NCI-H345 treated with DMSO at 0.1 percent for 48 hours (cell line): ENCODE results near the gene STK39.

Experiments
- DNase-seq: peaks from one replicate; lab custom pipeline; 2025; ENCODE audit not compliant: unreplicated experiment; lab: John Stamatoyannopoulos, UW

STK39 gene

GRCh38 chr2:168210895-168211570 is 36.4 kb downstream of the STK39 start:
- DNase-seq: no peak

DNA sequence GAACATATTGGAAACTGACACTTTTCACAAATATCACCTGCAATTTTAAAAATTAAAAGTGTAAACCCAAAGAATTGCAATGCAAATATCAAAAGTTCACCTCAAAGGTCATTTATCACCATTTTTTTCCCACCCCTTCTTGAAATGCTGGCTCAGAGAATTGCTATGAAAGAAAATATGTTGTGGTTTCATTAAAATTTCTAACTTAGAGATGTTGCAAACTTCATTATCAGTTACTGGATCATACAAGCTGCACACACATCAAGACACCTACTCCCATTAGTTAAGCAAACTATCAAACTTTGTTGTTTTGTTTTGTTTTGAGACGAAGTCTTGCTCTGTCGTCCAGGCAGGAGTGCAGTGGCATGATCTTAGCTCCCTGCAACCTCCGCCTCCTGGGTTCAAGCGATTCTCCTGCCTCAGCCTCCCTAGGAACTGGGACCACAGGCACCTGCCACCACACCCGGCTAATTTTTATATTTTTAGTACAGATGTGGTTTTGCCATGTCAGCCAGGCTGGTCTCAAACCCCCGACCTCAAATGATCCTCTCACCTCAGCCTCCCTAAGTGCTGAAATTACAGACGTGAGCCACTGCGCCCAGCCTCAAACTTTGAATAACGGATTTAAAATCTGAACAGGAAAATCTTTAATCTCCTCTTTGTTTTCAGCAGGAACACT is 37.0 kb downstream of the STK39 start:
- DNase-seq: no peak

DNA sequence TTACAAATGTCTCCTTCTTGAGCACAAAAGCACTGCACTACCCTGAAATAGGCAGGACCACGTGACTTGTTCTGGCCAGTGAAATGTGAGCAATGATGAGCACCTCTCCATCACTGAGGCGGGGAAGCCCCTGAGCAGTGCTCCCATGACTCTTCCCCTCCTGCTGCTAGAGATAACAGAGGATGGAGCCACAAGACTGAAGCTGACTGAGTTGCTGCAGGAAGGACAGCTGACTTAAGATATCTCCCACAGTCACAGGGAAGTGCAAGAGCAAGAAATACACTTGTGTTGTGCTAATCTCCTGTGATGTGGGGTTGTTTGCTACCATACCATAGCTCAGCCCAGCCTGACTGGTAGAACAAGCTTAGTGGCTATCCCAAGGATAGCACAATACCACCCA is 38.7 kb downstream of the STK39 start:
- no peak for DNase-seq

DNA sequence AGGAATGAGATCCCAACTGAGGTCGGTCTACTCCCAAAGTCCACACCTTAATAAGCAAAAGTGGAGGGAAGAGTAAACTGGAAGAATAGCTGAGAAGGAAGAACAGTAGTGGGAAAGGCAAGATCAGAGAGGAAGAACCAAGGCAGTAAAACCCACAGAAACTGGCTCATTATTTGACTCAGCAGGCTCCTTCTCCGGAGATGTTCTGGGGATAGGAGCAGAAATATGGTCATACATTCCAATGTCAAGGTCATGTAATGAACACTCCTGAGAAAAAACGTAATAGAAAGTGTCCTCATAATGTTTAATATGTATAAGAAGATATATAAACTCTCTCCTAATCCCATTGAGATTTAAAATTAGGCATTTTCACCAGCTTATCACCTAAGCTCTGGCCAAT is 39.5 kb downstream of the STK39 start:
- no peak for DNase-seq

- DNase-seq: no peak
Observed at GRCh38 chr2:168203762-168204693, 43.4 kb downstream of the STK39 start.

- no peak for DNase-seq
Observed at GRCh38 chr2:168201584-168202116, 45.7 kb downstream of the STK39 start.

GRCh38 chr2:168200930-168201583 is 46.3 kb downstream of the STK39 start:
- DNase-seq: no peak

DNA sequence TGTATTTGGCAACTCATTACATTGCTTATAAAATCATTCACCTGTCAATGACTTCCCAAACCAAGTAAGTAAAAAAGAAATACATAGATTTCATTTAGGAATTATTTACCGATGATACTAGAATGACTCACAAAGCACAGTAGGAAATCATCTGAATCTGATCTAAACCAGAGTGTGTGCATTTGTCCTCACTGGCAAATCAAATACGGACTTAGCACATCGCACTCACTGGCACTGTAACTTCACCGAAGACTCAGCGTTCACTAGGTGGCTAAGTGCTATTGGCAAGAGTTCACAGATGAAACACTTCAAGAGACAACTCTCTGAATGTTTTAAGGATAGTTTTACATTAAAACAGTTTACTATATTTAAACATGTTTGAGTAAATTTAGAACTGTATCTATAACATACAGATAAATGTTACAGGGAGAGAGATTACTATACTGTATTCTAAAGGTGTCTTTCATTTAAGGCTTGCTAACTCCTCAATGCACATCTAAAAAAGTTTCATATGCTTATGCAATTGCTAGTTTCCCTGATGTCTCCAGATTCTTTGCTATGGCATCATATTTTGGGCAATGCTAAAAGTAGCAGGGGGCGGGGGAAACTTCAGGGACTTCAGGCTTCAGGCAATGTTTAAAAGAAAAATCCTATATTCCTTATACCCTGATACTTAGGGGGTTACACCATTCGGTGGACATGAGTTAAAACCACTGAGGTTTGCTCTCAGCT is 48.8 kb downstream of the STK39 start:
- no peak for DNase-seq

DNA sequence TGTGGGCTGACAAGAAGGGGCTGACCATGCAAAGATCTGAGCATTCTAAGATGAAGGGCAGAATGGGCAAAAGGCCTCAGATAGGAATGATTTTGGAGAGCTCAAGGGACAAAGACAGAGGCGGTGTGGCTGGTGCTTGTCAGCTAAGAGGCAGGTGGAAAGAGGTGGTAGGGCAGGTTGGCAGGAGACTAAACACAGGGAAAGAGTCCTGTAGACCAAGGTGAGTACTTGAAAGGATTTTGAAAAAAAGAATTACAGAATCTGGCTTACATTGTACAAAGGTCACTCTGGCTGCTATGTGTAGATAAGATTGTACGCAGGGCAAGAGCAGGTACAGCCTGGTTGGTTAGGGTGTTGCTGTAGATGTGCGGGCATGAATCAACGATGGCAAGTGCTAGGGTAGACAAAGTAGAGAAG is 50.6 kb downstream of the STK39 start:
- no peak for DNase-seq

GRCh38 chr2:168194784-168195522 is 52.4 kb downstream of the STK39 start:
- no peak for DNase-seq

GRCh38 chr2:168192839-168193616 is 54.4 kb downstream of the STK39 start:
- no peak for DNase-seq

DNA sequence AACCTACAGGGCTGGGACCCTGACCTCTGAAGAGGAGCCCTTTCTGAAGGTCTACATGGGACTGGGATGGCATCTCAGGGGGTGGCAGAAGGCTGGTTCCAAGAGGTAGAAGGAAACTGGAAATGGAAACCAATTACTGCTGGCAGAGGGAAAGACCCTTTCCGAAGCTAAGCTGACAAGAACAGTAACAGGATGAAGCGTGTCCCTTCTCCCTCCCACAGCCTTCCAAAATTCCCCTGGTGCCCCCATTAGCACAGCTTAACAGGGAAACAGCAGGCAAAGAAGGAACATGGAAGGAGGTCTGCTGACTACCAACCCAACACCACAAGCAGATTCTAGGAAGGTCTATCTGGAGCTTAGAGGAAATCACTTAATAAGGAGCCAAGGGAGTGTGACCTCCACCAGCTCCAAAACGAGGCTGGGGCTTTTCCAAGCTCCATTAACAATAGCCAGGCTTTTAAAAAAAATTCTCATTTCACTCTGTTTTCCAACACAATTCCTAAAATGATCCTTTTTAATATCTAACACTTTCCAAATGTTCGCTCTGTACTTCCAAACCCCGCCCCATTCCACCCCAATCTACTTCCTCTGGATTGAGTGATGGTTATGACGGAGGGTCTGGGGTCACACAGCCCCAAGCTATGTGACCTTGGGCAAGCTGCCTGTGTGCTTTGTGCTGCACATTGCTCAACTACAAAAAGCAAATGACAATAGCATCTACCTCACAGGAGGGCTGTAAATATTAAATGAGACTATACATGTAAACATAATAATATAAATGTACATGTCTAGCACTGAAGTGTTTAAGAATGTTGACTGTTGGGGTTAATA is 55.2 kb downstream of the STK39 start:
- no peak for DNase-seq

- no peak for DNase-seq
Observed at GRCh38 chr2:168190590-168191336, 56.6 kb downstream of the STK39 start.

DNA sequence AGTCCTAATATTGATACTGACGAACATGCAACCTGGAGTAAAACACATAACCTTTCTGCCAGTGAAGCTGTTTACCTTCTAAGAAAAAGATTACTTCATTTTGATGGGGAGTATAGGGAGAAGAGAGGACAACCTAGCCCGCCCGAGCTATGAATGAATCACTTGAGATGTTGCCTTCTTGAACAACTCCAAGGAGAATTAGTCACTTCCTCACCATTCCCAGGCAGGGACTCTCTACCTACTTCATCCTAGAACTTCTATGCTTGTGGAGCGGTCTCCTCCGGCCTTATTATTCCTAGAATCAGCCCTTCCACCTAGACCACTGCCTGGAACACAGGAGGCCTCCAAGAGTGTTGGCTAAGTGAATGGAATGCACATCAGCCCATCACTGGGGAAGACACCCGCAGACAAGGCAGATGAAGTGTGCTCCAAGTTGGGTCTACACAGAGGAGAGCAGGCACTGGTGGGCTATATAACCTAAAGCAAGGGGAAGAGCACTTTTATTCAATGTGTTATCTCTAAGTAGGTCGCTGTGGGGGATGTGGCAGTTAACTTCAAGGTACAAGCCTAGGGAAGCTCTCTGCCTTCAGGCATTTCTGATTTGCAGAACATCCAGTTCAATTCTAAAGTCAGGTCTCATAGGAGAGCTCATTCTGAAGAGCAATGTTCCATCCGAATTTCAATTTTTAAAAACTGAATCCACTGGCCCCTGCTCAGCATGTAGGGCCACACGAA is 57.4 kb downstream of the STK39 start:
- no peak for DNase-seq

- DNase-seq: no peak
Observed at GRCh38 chr2:168188002-168188401, 59.4 kb downstream of the STK39 start.

GRCh38 chr2:168186452-168186851 is 60.9 kb downstream of the STK39 start:
- no peak for DNase-seq
